Measurements from ENCODE around the gene TANC1. TPM values are rescaled to one million over a fixed set of nuclear protein-coding genes. Genes with fewer than 3 reads are reported as not detected.

The TANC1 gene
- total RNA-seq, 1 experiment from 2014 or later = not detected

DNA sequence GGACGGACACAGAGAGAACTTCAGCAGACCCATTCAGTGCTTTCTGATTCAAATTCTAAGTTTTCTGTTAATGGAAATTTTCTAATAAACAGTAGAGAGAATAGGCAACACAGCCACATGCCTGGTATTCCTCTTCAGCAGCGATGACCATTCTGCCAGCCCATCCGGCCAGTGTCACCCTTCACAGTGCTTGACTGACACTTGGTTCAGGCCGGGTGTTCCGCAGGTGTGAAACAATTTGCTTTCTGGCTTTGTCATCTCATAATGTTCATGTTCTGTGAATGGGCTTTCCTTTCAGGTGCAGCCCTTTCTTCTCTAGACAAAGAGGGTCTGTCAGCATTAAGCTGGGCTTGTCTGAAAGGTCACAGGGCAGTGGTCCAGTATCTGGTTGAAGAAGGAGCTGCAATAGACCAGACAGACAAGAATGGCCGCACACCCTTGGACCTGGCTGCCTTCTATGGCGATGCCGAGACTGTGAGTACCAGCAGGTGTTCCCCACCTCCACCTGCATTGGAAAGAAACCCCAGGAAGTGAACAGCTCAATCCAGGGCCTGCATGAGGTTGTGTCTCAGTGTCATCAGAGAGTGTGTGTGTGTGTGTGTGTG is 251.1 kb downstream of the TANC1 start:
- H3K27ac ChIP-seq (ENCODE audit: low read length) = no peak overlapping the region
- no peaks in the 10 kb centered on the region for H3K4me1 ChIP-seq (ENCODE audit: low read length)
- H3K9me3 ChIP-seq (ENCODE audit: low read length) = no peaks in the 10 kb centered on the region
- no peak overlapping the region for H3K4me3 ChIP-seq (ENCODE audit: low read length)
- no peaks in the 10 kb centered on the region for H3K27me3 ChIP-seq (ENCODE audit: low read length)
- no peaks in the 10 kb centered on the region for H3K36me3 ChIP-seq (ENCODE audit: insufficient read depth, low read length)
- no peak for DNase-seq
- no peak overlapping the region for H3K9ac ChIP-seq (ENCODE audit: low read length)
- H3K4me2 ChIP-seq (ENCODE audit: low read depth, low read length, poor library complexity, severe bottlenecking) = no peak overlapping the region
- no peaks in the 10 kb centered on the region for H4K20me1 ChIP-seq (ENCODE audit: insufficient read depth, low read depth, low read length)
- H3K79me2 ChIP-seq (ENCODE audit: low read length) = no peaks in the 10 kb centered on the region
- H3K9me2 ChIP-seq (replicated peaks; ENCODE audit: insufficient read depth, low read length) = no peaks in the 10 kb centered on the region
- no peak overlapping the region for H2AFZ ChIP-seq (ENCODE audit: low read length)

DNA sequence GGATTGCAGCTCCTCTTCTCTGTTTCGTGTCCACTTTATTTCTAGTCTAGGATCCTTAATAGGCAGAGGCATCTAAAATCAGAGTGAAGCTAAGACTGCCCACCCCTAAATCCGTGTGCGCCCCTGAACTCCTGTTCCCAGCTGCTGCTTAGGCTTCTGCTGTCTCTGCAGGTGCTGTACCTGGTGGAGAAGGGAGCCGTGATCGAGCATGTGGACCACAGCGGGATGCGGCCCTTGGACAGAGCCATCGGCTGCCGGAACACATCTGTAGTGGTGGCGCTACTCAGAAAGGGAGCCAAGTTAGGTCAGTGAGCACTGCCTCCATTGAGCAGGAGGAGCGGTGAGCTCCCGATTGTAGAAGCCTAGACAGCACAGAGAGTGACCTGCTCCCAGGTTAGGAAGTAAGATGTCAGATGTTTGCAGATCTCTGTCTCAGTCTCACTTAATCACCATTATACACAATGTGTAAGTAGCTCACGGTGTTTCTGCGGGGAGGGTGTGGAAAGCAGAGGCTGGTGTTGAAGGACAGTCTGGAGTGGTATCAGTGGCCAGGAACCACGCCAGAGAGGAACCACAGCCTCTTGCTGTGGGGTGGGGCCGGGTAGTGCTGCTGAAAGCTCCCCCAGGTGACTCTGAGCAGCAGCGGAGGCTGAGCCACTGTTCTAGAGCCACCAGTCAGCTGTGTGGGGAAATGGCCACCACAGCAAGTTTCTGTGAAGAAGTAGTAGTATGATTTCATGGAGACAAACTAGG is 255.8 kb downstream of the TANC1 start:
- H3K79me2 ChIP-seq (ENCODE audit: low read length) = no peaks in the 10 kb centered on the region
- H3K36me3 ChIP-seq (ENCODE audit: insufficient read depth, low read length) = no peaks in the 10 kb centered on the region
- no peak overlapping the region for H3K4me2 ChIP-seq (ENCODE audit: low read depth, low read length, poor library complexity, severe bottlenecking)
- no peaks in the 10 kb centered on the region for H4K20me1 ChIP-seq (ENCODE audit: insufficient read depth, low read depth, low read length)
- H3K4me1 ChIP-seq (ENCODE audit: low read length) = no peaks in the 10 kb centered on the region
- no peak overlapping the region for H3K4me3 ChIP-seq (ENCODE audit: low read length)
- H2AFZ ChIP-seq (ENCODE audit: low read length) = no peak overlapping the region
- H3K27me3 ChIP-seq (ENCODE audit: low read length) = no peaks in the 10 kb centered on the region
- no peaks in the 10 kb centered on the region for H3K9me3 ChIP-seq (ENCODE audit: low read length)
- H3K9me2 ChIP-seq (replicated peaks; ENCODE audit: insufficient read depth, low read length) = no peaks in the 10 kb centered on the region
- H3K27ac ChIP-seq (ENCODE audit: low read length) = no peak overlapping the region
- no peak for DNase-seq
- no peak overlapping the region for H3K9ac ChIP-seq (ENCODE audit: low read length)

DNA sequence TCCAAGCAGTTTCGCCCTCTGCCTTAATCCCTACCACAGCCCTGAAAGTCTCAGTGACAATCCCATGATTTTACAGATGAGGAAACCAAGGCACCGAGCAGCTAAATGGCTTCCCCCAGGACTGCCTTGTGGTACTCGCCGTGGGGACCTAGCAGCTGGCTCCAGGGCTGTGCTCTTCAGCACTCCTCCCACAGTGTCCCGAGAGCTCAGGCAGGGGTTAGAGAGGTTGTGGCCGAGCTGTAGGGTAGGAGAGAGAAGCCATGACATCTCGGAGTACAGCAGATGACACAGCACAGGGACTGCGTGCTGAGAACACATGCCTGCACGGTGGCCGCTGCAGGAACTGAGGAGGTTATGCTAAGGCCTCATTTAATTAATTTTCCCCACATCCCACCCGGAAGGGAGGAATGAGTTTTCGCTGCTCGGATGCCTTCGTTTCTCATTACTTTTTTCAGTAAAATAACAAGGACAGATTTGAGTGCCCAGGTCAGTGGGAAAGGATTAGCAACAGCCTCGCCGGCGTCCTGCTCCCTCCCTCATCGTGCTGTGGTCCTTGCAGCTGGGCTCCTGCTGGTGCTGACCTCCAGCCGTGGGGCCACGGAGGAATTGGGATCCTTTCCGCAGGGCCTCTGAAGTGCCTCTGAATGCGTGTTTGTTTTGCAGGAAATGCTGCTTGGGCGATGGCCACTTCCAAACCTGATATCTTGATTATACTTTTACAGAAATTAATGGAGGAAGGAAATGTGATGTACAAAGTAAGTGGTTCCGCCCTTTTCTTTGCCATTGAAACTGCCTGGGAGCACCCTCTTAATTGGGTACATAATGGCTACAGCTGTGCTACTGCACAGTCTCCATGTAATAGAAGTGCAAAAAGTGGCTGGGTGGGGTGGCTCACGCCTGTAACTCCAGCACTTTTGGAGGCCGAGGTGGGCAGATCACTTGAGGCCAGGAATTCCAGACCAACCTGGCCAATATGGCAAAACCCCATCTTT is 256.9 kb downstream of the TANC1 start:
- Histone ChIP-seq H3K4me1 (ENCODE audit: low read length) (no peaks in the 10 kb centered on the region), H2AFZ (ENCODE audit: low read length) (no peak overlapping the region), H3K9ac (ENCODE audit: low read length) (no peak overlapping the region)

DNA sequence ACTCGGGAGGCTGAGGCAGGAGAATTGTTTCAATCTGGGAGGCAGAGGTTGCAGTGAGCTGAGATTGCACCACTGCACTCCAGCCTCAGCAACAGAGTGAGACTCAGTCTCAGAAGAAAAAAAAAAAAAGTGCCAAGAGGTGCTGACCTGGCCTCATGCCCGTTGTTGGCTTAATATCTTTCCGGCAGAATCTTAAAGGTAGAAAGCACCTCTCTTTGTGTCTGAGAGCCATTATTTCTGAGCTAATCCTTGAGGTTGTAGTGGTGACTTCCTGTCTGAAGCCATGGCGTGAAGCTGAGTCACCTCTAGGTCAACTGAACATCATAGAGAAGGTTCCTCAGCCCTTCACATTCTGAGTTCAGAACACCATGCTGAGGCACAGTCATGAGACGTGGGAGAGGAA is 257.6 kb downstream of the TANC1 start:
- H2AFZ ChIP-seq (ENCODE audit: low read length) = no peak overlapping the region
- H3K9me3 ChIP-seq (ENCODE audit: low read length) = no peaks in the 10 kb centered on the region
- H3K4me2 ChIP-seq (ENCODE audit: low read depth, low read length, poor library complexity, severe bottlenecking) = no peak overlapping the region
- no peaks in the 10 kb centered on the region for H4K20me1 ChIP-seq (ENCODE audit: insufficient read depth, low read depth, low read length)
- H3K9me2 ChIP-seq (replicated peaks; ENCODE audit: insufficient read depth, low read length) = no peaks in the 10 kb centered on the region
- H3K4me1 ChIP-seq (ENCODE audit: low read length) = no peaks in the 10 kb centered on the region
- H3K27ac ChIP-seq (ENCODE audit: low read length) = no peak overlapping the region
- H3K9ac ChIP-seq (ENCODE audit: low read length) = no peak overlapping the region
- DNase-seq = no peak
- no peaks in the 10 kb centered on the region for H3K27me3 ChIP-seq (ENCODE audit: low read length)
- no peaks in the 10 kb centered on the region for H3K79me2 ChIP-seq (ENCODE audit: low read length)
- H3K4me3 ChIP-seq (ENCODE audit: low read length) = no peak overlapping the region
- H3K36me3 ChIP-seq (ENCODE audit: insufficient read depth, low read length) = no peaks in the 10 kb centered on the region

More for the DNA sequence above, 256.9 kb downstream of the TANC1 start:
- no peak overlapping the region for H3K27ac ChIP-seq (ENCODE audit: low read length)
- no peaks in the 10 kb centered on the region for H3K79me2 ChIP-seq (ENCODE audit: low read length)
- no peaks in the 10 kb centered on the region for H3K36me3 ChIP-seq (ENCODE audit: insufficient read depth, low read length)
- no peak for DNase-seq
- H3K4me2 ChIP-seq (ENCODE audit: low read depth, low read length, poor library complexity, severe bottlenecking) = no peak overlapping the region
- no peaks in the 10 kb centered on the region for H3K27me3 ChIP-seq (ENCODE audit: low read length)
- no peaks in the 10 kb centered on the region for H3K9me2 ChIP-seq (replicated peaks; ENCODE audit: insufficient read depth, low read length)
- no peaks in the 10 kb centered on the region for H3K9me3 ChIP-seq (ENCODE audit: low read length)
- no peaks in the 10 kb centered on the region for H4K20me1 ChIP-seq (ENCODE audit: insufficient read depth, low read depth, low read length)
- H3K4me3 ChIP-seq (ENCODE audit: low read length) = no peak overlapping the region

DNA sequence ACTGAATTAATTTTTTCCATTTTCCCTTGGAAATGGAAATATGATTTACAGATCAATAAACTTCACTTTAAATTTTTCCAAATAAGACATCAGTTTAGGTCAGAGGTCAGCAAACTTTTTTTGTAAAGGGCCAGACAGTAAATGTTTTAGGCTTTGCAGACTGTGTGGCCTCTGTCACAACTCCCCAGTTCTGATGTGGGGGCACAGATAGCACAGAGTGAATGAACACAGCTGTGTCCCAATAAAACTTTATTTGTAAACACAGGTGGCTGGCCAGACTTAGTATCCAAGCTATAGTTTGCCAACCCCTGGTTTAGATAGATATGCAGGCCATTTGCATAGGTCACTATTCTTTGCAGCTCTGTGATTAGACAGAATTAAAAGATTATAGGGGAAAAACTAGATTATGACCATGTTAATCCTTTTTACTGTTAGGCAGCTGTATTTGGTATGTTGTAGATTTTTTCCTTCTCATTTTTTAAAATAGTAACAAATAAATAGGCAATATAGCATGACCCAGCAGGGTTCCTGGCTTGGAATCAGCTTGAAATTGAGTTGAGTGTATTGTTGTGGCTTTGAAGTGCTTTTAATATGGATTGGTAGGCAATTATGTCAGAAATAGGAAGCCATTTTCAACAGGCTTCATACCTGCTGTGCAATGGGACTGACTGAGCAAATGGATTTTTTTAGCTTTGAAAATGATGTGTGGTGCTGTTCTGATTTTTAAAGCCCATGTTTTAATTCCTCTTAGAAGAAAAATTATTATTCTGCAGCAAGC is 258.4 kb downstream of the TANC1 start:
- H3K9ac ChIP-seq (ENCODE audit: low read length) = no peak overlapping the region
- H3K79me2 ChIP-seq (ENCODE audit: low read length) = no peaks in the 10 kb centered on the region
- no peaks in the 10 kb centered on the region for H3K27me3 ChIP-seq (ENCODE audit: low read length)
- H3K4me3 ChIP-seq (ENCODE audit: low read length) = no peak overlapping the region
- no peak overlapping the region for H3K4me2 ChIP-seq (ENCODE audit: low read depth, low read length, poor library complexity, severe bottlenecking)
- no peaks in the 10 kb centered on the region for H4K20me1 ChIP-seq (ENCODE audit: insufficient read depth, low read depth, low read length)
- no peaks in the 10 kb centered on the region for H3K36me3 ChIP-seq (ENCODE audit: insufficient read depth, low read length)
- H3K9me3 ChIP-seq (ENCODE audit: low read length) = no peaks in the 10 kb centered on the region
- H3K4me1 ChIP-seq (ENCODE audit: low read length) = no peaks in the 10 kb centered on the region
- no peaks in the 10 kb centered on the region for H3K9me2 ChIP-seq (replicated peaks; ENCODE audit: insufficient read depth, low read length)
- no peak for DNase-seq
- no peak overlapping the region for H2AFZ ChIP-seq (ENCODE audit: low read length)
- H3K27ac ChIP-seq (ENCODE audit: low read length) = no peak overlapping the region

DNA sequence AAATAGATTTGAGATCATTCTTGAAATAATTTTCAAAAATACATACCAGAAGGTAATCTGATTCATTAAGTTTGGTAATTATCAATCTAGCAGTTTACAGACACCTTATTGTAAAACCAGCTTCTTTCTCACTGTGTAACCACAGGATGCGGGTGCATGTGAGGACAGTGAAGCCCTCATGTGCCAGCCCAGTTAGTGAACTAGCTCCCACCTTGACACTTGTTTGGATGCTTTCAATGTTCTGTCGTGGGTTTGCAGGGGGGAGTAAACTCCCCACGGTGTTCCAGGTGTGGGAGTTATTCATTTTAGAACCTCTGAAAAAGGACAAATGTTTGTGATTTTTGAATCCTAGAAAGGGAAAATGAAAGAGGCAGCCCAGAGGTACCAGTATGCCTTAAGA is 259.0 kb downstream of the TANC1 start:
- no peaks in the 10 kb centered on the region for H4K20me1 ChIP-seq (ENCODE audit: insufficient read depth, low read depth, low read length)
- no peaks in the 10 kb centered on the region for H3K27me3 ChIP-seq (ENCODE audit: low read length)
- H3K4me3 ChIP-seq (ENCODE audit: low read length) = no peak overlapping the region
- no peak for DNase-seq
- no peaks in the 10 kb centered on the region for H3K9me2 ChIP-seq (replicated peaks; ENCODE audit: insufficient read depth, low read length)
- H3K79me2 ChIP-seq (ENCODE audit: low read length) = no peaks in the 10 kb centered on the region
- H3K4me1 ChIP-seq (ENCODE audit: low read length) = no peaks in the 10 kb centered on the region
- no peak overlapping the region for H3K4me2 ChIP-seq (ENCODE audit: low read depth, low read length, poor library complexity, severe bottlenecking)
- no peak overlapping the region for H3K27ac ChIP-seq (ENCODE audit: low read length)
- no peak overlapping the region for H2AFZ ChIP-seq (ENCODE audit: low read length)
- H3K9me3 ChIP-seq (ENCODE audit: low read length) = no peaks in the 10 kb centered on the region
- H3K9ac ChIP-seq (ENCODE audit: low read length) = no peak overlapping the region
- H3K36me3 ChIP-seq (ENCODE audit: insufficient read depth, low read length) = no peaks in the 10 kb centered on the region

DNA sequence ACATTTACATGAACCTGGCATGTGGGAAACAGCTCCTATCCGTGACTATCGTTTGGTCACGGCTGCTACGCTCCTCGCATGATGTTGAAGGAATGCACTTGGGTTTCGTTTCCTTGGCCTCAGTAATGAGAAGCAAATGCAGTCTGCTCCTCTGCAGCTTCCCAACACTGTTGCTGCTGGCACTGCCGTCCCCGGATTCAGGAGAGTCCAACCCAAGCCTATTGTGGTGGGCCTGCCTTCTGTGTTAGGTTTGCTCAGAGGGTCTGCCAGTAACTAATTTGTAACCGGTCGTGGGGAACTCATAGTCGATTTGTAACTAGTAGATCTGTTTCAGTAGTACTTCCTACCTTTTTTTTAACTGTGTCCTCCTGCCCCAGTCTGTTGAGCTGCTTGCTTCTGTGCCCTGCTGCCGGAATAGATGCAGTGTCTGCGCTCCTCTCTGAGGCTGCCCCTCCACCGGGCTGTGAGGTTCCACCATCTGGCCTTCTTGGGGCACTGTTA is 259.7 kb downstream of the TANC1 start:
- H3K4me1 ChIP-seq (ENCODE audit: low read length) = no peaks in the 10 kb centered on the region

More for the DNA sequence above, 259.7 kb downstream of the TANC1 start:
- no peak overlapping the region for H3K4me3 ChIP-seq (ENCODE audit: low read length)
- no peaks in the 10 kb centered on the region for H3K9me2 ChIP-seq (replicated peaks; ENCODE audit: insufficient read depth, low read length)
- H3K27me3 ChIP-seq (ENCODE audit: low read length) = no peaks in the 10 kb centered on the region
- no peaks in the 10 kb centered on the region for H3K79me2 ChIP-seq (ENCODE audit: low read length)
- DNase-seq = no peak
- no peak overlapping the region for H2AFZ ChIP-seq (ENCODE audit: low read length)
- no peak overlapping the region for H3K27ac ChIP-seq (ENCODE audit: low read length)
- H3K36me3 ChIP-seq (ENCODE audit: insufficient read depth, low read length) = no peaks in the 10 kb centered on the region
- no peaks in the 10 kb centered on the region for H3K9me3 ChIP-seq (ENCODE audit: low read length)
- H3K4me2 ChIP-seq (ENCODE audit: low read depth, low read length, poor library complexity, severe bottlenecking) = no peak overlapping the region
- H4K20me1 ChIP-seq (ENCODE audit: insufficient read depth, low read depth, low read length) = no peaks in the 10 kb centered on the region
- no peak overlapping the region for H3K9ac ChIP-seq (ENCODE audit: low read length)
